Measurements from ENCODE around the gene DLGAP1. TPM values are rescaled to one million over a fixed set of nuclear protein-coding genes. Genes with fewer than 3 reads are reported as not detected.

The DLGAP1 gene
- polyA plus RNA-seq, 1 donor from 2014 or later = 4.5 TPM

DNA sequence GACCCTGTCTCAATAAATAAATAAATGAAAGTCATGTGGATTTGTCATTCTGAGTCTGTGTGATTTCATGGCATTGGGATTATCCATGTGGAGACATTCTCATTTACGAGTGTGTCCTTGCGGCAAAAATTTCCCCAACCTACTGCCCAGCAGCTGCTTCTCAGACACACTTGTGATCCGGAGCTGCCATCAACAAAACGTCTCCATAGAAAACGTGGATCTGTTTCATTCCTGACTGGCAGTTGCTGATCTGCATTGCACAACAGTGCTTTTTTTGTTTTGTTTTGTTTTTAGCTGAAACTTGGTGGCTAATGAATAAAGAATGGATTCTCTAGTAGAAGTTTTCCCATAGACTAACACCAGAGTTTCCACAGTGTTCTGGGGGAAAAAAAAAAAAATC is 930.4 kb downstream of the DLGAP1 start:
- Histone ChIP-seq H3K36me3 (ENCODE audit: insufficient read depth, low read length) (no peaks in the 10 kb centered on the region), H3K9me2 (ENCODE audit: insufficient read depth, low read length) (no peaks in the 10 kb centered on the region), H2AFZ (ENCODE audit: low read depth, low read length) (no peak overlapping the region), H3F3A (ENCODE audit: insufficient read depth, low read length, poor library complexity, severe bottlenecking) (no peaks in the 10 kb centered on the region), H4K20me1 (ENCODE audit: insufficient read depth) (no peaks in the 10 kb centered on the region), H3K4me2 (ENCODE audit: low read length) (no peak overlapping the region), H3K9me3 (ENCODE audit: low read length) (no peaks in the 10 kb centered on the region), H3K9ac (ENCODE audit: low read length) (no peak overlapping the region), H3K27me3 (ENCODE audit: insufficient read depth, low read depth, low read length) (no peaks in the 10 kb centered on the region), H3K4me3 (ENCODE audit: low read length) (no peak overlapping the region), H3K27ac (ENCODE audit: low read length) (no peak overlapping the region), H3K79me2 (replicated peaks; ENCODE audit: insufficient read depth, low read length) (no peaks in the 10 kb centered on the region)
- TF ChIP-seq SMC3 (conservative IDR thresholded peaks at IDR 0.05; ENCODE audit: poor library complexity) = no peak
- TF ChIP-seq POLR2AphosphoS5 (IDR thresholded peaks at IDR 0.05) = no peak
- TF ChIP-seq TAF1 (IDR thresholded peaks at IDR 0.05; ENCODE audit: low read depth) = no peak
- no peak for TF ChIP-seq EP300 (conservative IDR thresholded peaks at IDR 0.05; ENCODE audit: poor library complexity, severe bottlenecking)
- no peak for TF ChIP-seq EZH2 (IDR thresholded peaks at IDR 0.05; ENCODE audit: borderline replicate concordance, insufficient read depth, low read length, poor library complexity, severe bottlenecking)
- TF ChIP-seq MXI1 (conservative IDR thresholded peaks at IDR 0.05; ENCODE audit: poor library complexity, severe bottlenecking) = no peak
- TF ChIP-seq REST (IDR thresholded peaks at IDR 0.05; ENCODE audit: borderline replicate concordance) = no peak
- TF ChIP-seq RAD21 (conservative IDR thresholded peaks at IDR 0.05) = no peak
- no peak for TF ChIP-seq CTCF (IDR thresholded peaks at IDR 0.05; ENCODE audit: poor library complexity, severe bottlenecking)

GRCh38 chr18:3520230-3521085 is 934.6 kb downstream of the DLGAP1 start:
- Histone ChIP-seq H3K9me3 (ENCODE audit: low read length) (no peaks in the 10 kb centered on the region), H2AFZ (ENCODE audit: low read depth, low read length) (no peak overlapping the region), H3F3A (ENCODE audit: insufficient read depth, low read length, poor library complexity, severe bottlenecking) (no peaks in the 10 kb centered on the region), H3K4me3 (ENCODE audit: low read length) (no peak overlapping the region), H4K20me1 (ENCODE audit: insufficient read depth) (no peaks in the 10 kb centered on the region), H3K9ac (ENCODE audit: low read length) (no peak overlapping the region), H3K9me2 (ENCODE audit: insufficient read depth, low read length) (no peaks in the 10 kb centered on the region), H3K27me3 (ENCODE audit: insufficient read depth, low read depth, low read length) (no peaks in the 10 kb centered on the region), H3K27ac (ENCODE audit: low read length) (no peak overlapping the region), H3K4me2 (ENCODE audit: low read length) (no peak overlapping the region), H3K79me2 (replicated peaks; ENCODE audit: insufficient read depth, low read length) (no peaks in the 10 kb centered on the region), H3K36me3 (ENCODE audit: insufficient read depth, low read length) (no peaks in the 10 kb centered on the region)
- TF ChIP-seq REST (IDR thresholded peaks at IDR 0.05; ENCODE audit: borderline replicate concordance) = no peak
- TF ChIP-seq CTCF (IDR thresholded peaks at IDR 0.05; ENCODE audit: poor library complexity, severe bottlenecking) = no peak
- TF ChIP-seq TAF1 (IDR thresholded peaks at IDR 0.05; ENCODE audit: low read depth) = no peak
- TF ChIP-seq MXI1 (conservative IDR thresholded peaks at IDR 0.05; ENCODE audit: poor library complexity, severe bottlenecking) = no peak
- no peak for TF ChIP-seq EP300 (conservative IDR thresholded peaks at IDR 0.05; ENCODE audit: poor library complexity, severe bottlenecking)
- no peak for TF ChIP-seq EZH2 (IDR thresholded peaks at IDR 0.05; ENCODE audit: borderline replicate concordance, insufficient read depth, low read length, poor library complexity, severe bottlenecking)
- TF ChIP-seq POLR2AphosphoS5 (IDR thresholded peaks at IDR 0.05) = no peak
- TF ChIP-seq RAD21 (conservative IDR thresholded peaks at IDR 0.05) = no peak
- TF ChIP-seq SMC3 (conservative IDR thresholded peaks at IDR 0.05; ENCODE audit: poor library complexity) = no peak

Data from neural cell (in vitro differentiated cells).